Natural killer cell (primary cell): ENCODE measurements around the gene DNAJB9. TPM values are rescaled to one million over a fixed set of nuclear protein-coding genes. Genes with fewer than 3 reads are reported as not detected.
"Not testable (repeated sequence)": the region's sequence is repeated elsewhere in the genome, so short reads cannot be mapped to it uniquely, and the experiment has no call there.

ENCODE experiments used
- ATAC-seq, 3 donors: fragments of 150-1000 bp in 2 of 3; fragments of 200-7000 bp in 1 of 3; cut with Tn5 transposase; 1 replicate in 1 of 3; 2 replicates in 2 of 3; pipeline ENCODE4 v1.10.0; 2021; ENCODE audit warnings: mild to moderate bottlenecking in 2 of 3, moderate library complexity in 2 of 3
- DNase-seq, 2 donors: peaks; one replicate each; pipeline versions ENCODE4 v3.0.0 to v3.0.0-alpha.2; 2013 to 2021; ENCODE audit warnings: mixed read lengths in 1 of 2
- H3K27ac ChIP-seq: one replicate; pipeline ENCODE4 v1.5.1; 2013; ENCODE audit warnings: mild to moderate bottlenecking, low read length
- H3K27me3 ChIP-seq: one replicate; pipeline ENCODE4 v1.6.1; 2013; ENCODE audit warnings: low read length; ENCODE audit not compliant: control insufficient read depth, insufficient read depth
- H3K36me3 ChIP-seq: one replicate; pipeline ENCODE4 v1.6.1; 2013; ENCODE audit warnings: low read length; ENCODE audit not compliant: control insufficient read depth, insufficient read depth
- H3K4me1 ChIP-seq: one replicate; pipeline ENCODE4 v1.6.1; 2013; ENCODE audit warnings: low read length; ENCODE audit not compliant: control insufficient read depth, insufficient read depth
- H3K4me3 ChIP-seq: one replicate; pipeline ENCODE4 v1.5.1; 2013; ENCODE audit warnings: low read length
- H3K9me3 ChIP-seq: one replicate; pipeline ENCODE4 v1.6.1; 2013; ENCODE audit warnings: low read length; ENCODE audit not compliant: control insufficient read depth, insufficient read depth
- H3K27ac Mint-ChIP-seq, 2 donors: one replicate each; pipeline ENCODE4 v1.8.0; 2022; ENCODE audit warnings: mild to moderate bottlenecking in 2 of 2, mixed read lengths in 2 of 2, moderate library complexity in 1 of 2
- H3K27me3 Mint-ChIP-seq, 2 donors: one replicate each; pipeline ENCODE4 v1.8.0; 2022; ENCODE audit warnings: low read depth in 2 of 2, mixed read lengths in 2 of 2
- H3K36me3 Mint-ChIP-seq: one replicate; pipeline ENCODE4 v1.8.0; 2022; ENCODE audit warnings: mixed read lengths
- H3K4me1 Mint-ChIP-seq, 2 donors: one replicate each; pipeline ENCODE4 v1.8.0; 2022; ENCODE audit warnings: mixed read lengths in 2 of 2
- H3K4me3 Mint-ChIP-seq: one replicate; pipeline ENCODE4 v1.8.0; 2022; ENCODE audit warnings: mild to moderate bottlenecking, moderate library complexity, mixed read lengths
- H3K9me3 Mint-ChIP-seq, 2 donors: one replicate each; pipeline ENCODE4 v1.8.0; 2022; ENCODE audit warnings: mixed read lengths in 2 of 2
- CTCF ChIP-seq: fragments of 200-600 bp; IDR thresholded peaks from one replicate; pipeline ENCODE4 v1.8.0; 2022; ENCODE audit warnings: antibody characterized with exemption
- WGBS: methylation state at CpG from one replicate; pipeline ENCODE4 v1.1.7; 2013; ENCODE audit warnings: missing lambda C conversion rate; ENCODE audit not compliant: insufficient coverage; 5-methylcytosine and 5-hydroxymethylcytosine counted together
- intact Hi-C: fragments of 100-400 bp; cut with micrococcal nuclease; formaldehyde crosslinking; loops from one replicate; pipeline ENCODE4 v1.14.2; 2022
- total RNA-seq, 4 donors: library from RNA; stranded (reverse); fragments of 120-200 nt in 1 of 4; gene quantifications; one replicate each; pipeline versions ENCODE4 v1.2.3 to v1.2.4, GENCODE V29; 2013 to 2022

Gene DNAJB9
- total RNA-seq, 3 donors from 2014 or later (not counting 1 experiment from before 2014, with no cell fraction given) = 33.9 to 44.5 (median 43.1) TPM

- DNase-seq = no peak
- H3K27me3 Mint-ChIP-seq = peaks cover 18 to 28% of the 10 kb centered on the region in 2 donors
- Histone ChIP-seq H3K27me3 (no peaks in the 10 kb centered on the region), H3K9me3 (no peaks in the 10 kb centered on the region), H3K4me1 (no peaks in the 10 kb centered on the region), H3K36me3 (no peaks in the 10 kb centered on the region), H3K27ac (no peak overlapping the region), H3K4me3 (no peak overlapping the region)
- no peak for TF ChIP-seq CTCF
- H3K36me3 Mint-ChIP-seq = no peaks in the 10 kb centered on the region
- H3K4me3 Mint-ChIP-seq = no peak overlapping the region
- no peaks in the 10 kb centered on the region for H3K9me3 Mint-ChIP-seq
- H3K4me1 Mint-ChIP-seq = no peaks in the 10 kb centered on the region
- intact Hi-C loops = no loop called here
- WGBS = no CpG with 5 or more reads among the region's 1 CpG
- ATAC-seq = no peak
- no peak overlapping the region for H3K27ac Mint-ChIP-seq
Measured at GRCh38 chr7:108535744-108536143, 33.9 kb upstream of the DNAJB9 start.

- no peak for DNase-seq
- no peaks in the 10 kb centered on the region for H3K27me3 ChIP-seq
- H3K36me3 ChIP-seq = no peaks in the 10 kb centered on the region
- no peaks in the 10 kb centered on the region for H3K9me3 ChIP-seq
- Mint-ChIP-seq H3K4me3 (no peak overlapping the region), H3K9me3 (no peaks in the 10 kb centered on the region), H3K27ac (no peak overlapping the region), H3K27me3 (peaks cover 16 to 22% of the 10 kb centered on the region in 2 donors), H3K36me3 (no peaks in the 10 kb centered on the region), H3K4me1 (no peaks in the 10 kb centered on the region)
- H3K27ac ChIP-seq = no peak overlapping the region
- H3K4me3 ChIP-seq = no peak overlapping the region
- TF ChIP-seq CTCF = no peak
- H3K4me1 ChIP-seq = no peaks in the 10 kb centered on the region
- WGBS = 89% methylated on average over 2 of the region's 2 CpGs
- ATAC-seq = no peak
- intact Hi-C loops = no loop called here
Measured at GRCh38 chr7:108537229-108537628, 32.4 kb upstream of the DNAJB9 start.

GRCh38 chr7:108538236-108538635 is 31.4 kb upstream of the DNAJB9 start:
- H3K9me3 Mint-ChIP-seq, H3K4me1 Mint-ChIP-seq, H3K9me3 ChIP-seq, H3K4me1 ChIP-seq, H3K27ac Mint-ChIP-seq, ATAC-seq, H3K36me3 Mint-ChIP-seq, DNase-seq, intact Hi-C loops, H3K4me3 Mint-ChIP-seq, H3K27ac ChIP-seq, H3K36me3 ChIP-seq, H3K27me3 ChIP-seq, H3K4me3 ChIP-seq: not testable (repeated sequence)
- peaks cover 12 to 22% of the 10 kb centered on the region in 2 donors for H3K27me3 Mint-ChIP-seq
- WGBS = 15% methylated on average over 2 of the region's 2 CpGs

- H3K27ac ChIP-seq, H3K27me3 ChIP-seq, H3K27ac Mint-ChIP-seq, H3K4me3 Mint-ChIP-seq, intact Hi-C loops, H3K36me3 Mint-ChIP-seq, H3K9me3 Mint-ChIP-seq, H3K4me1 ChIP-seq, H3K9me3 ChIP-seq, H3K36me3 ChIP-seq, ATAC-seq, DNase-seq, H3K4me1 Mint-ChIP-seq, H3K4me3 ChIP-seq: not testable (repeated sequence)
- H3K27me3 Mint-ChIP-seq = peaks cover 12 to 22% of the 10 kb centered on the region in 2 donors
- 79% methylated on average over 4 of the region's 4 CpGs for WGBS
Measured at GRCh38 chr7:108538685-108539084, 31.0 kb upstream of the DNAJB9 start.

- WGBS = 88% methylated on average over 1 of the region's 2 CpGs
- Histone ChIP-seq H3K4me1 (no peaks in the 10 kb centered on the region), H3K4me3 (no peak overlapping the region), H3K9me3 (no peaks in the 10 kb centered on the region), H3K27ac (no peak overlapping the region), H3K27me3 (no peaks in the 10 kb centered on the region), H3K36me3 (no peaks in the 10 kb centered on the region)
- ATAC-seq = no peak
- intact Hi-C loops = no loop called here
- Mint-ChIP-seq H3K27me3 (peaks cover 4 to 8% of the 10 kb centered on the region in 2 donors), H3K4me3 (no peak overlapping the region), H3K27ac (no peak overlapping the region), H3K36me3 (no peaks in the 10 kb centered on the region), H3K4me1 (no peaks in the 10 kb centered on the region), H3K9me3 (no peaks in the 10 kb centered on the region)
- no peak for TF ChIP-seq CTCF
- no peak for DNase-seq
Measured at GRCh38 chr7:108541478-108541877, 28.2 kb upstream of the DNAJB9 start.

GRCh38 chr7:108548141-108548896 is 21.4 kb upstream of the DNAJB9 start:
- intact Hi-C loops, H3K4me3 Mint-ChIP-seq, H3K9me3 Mint-ChIP-seq, H3K36me3 ChIP-seq, H3K9me3 ChIP-seq, H3K4me3 ChIP-seq, DNase-seq, H3K4me1 Mint-ChIP-seq, H3K27me3 ChIP-seq, H3K36me3 Mint-ChIP-seq, H3K27ac Mint-ChIP-seq, H3K4me1 ChIP-seq, H3K27ac ChIP-seq, ATAC-seq: not testable (repeated sequence)
- 75% methylated on average over 1 of the region's 2 CpGs for WGBS
- H3K27me3 Mint-ChIP-seq = peaks cover 6 to 16% of the 10 kb centered on the region in 2 donors
